ENCODE measurements around the gene ABCA12.

Gene ABCA12

GRCh38 chr2:214889301-214889700, 249.1 kb downstream of the ABCA12 start:
- no peak overlapping the region for H2BK120ac ChIP-seq (ENCODE audit: insufficient read depth, low read length, poor library complexity)
- no peak overlapping the region for H3K4ac ChIP-seq (ENCODE audit: low read depth, low read length)
- peak; percentile 26 to 74 for DNase-seq
- H3K23ac ChIP-seq (ENCODE audit: low read length) = no peak overlapping the region
- H2AFZ ChIP-seq (ENCODE audit: insufficient read depth, low read length, poor library complexity) = no peak overlapping the region
- H2BK12ac ChIP-seq (ENCODE audit: low read length) = no peak overlapping the region
- no peak overlapping the region for H4K8ac ChIP-seq (ENCODE audit: low read depth, low read length)
- no peak overlapping the region for H2BK5ac ChIP-seq (ENCODE audit: low read depth, low read length, poor library complexity)
- H3K27me3 ChIP-seq (ENCODE audit: insufficient read depth, low read length) = no peaks in the 10 kb centered on the region
- no peak overlapping the region for H4K91ac ChIP-seq (ENCODE audit: low read depth, low read length)
- no peaks in the 10 kb centered on the region for H3K36me3 ChIP-seq (ENCODE audit: control insufficient read depth in 1 of 2, insufficient read depth in 2 of 2, low read length in 2 of 2)
- no peak overlapping the region for H3K4me3 ChIP-seq (ENCODE audit: low read depth, low read length)
- H3K9ac ChIP-seq (ENCODE audit: low read length) = no peak overlapping the region
- no peaks in the 10 kb centered on the region for H3K4me1 ChIP-seq (ENCODE audit: control insufficient read depth in 1 of 2, insufficient read depth in 2 of 2, low read length in 2 of 2)
- H3K18ac ChIP-seq (ENCODE audit: low read length) = no peak overlapping the region
- H3K27ac ChIP-seq (ENCODE audit: low read depth, low read length) = no peak overlapping the region
- no peaks in the 10 kb centered on the region for H3K9me3 ChIP-seq (ENCODE audit: insufficient read depth, low read depth, low read length)
- H3K79me2 ChIP-seq (ENCODE audit: control insufficient read depth, insufficient read depth, low read length, poor library complexity) = no peaks in the 10 kb centered on the region
- no peak overlapping the region for H3K4me2 ChIP-seq (ENCODE audit: low read length)
- no peak overlapping the region for H3K14ac ChIP-seq (ENCODE audit: low read length)
- WGBS (ENCODE audit: extremely low coverage, insufficient coverage, insufficient read length) = no CpG with 5 or more reads among the region's 2 CpGs
- no peaks in the 10 kb centered on the region for H3K79me1 ChIP-seq (ENCODE audit: low read length)
- H2AK5ac ChIP-seq (ENCODE audit: low read length) = no peak overlapping the region
- H4K12ac ChIP-seq (ENCODE audit: low read depth, low read length) = no peak overlapping the region

- Histone ChIP-seq H2AFZ (ENCODE audit: insufficient read depth, low read length, poor library complexity) (no peak overlapping the region), H2BK12ac (ENCODE audit: low read length) (no peak overlapping the region), H3K79me2 (ENCODE audit: control insufficient read depth, insufficient read depth, low read length, poor library complexity) (no peaks in the 10 kb centered on the region), H3K79me1 (ENCODE audit: low read length) (no peaks in the 10 kb centered on the region), H3K18ac (ENCODE audit: low read length) (no peak overlapping the region), H3K23ac (ENCODE audit: low read length) (no peak overlapping the region), H3K4me1 (ENCODE audit: control insufficient read depth in 1 of 2, insufficient read depth in 2 of 2, low read length in 2 of 2) (no peaks in the 10 kb centered on the region), H3K4me3 (ENCODE audit: low read depth, low read length) (no peak overlapping the region), H3K9me3 (ENCODE audit: insufficient read depth, low read depth, low read length) (no peaks in the 10 kb centered on the region), H3K36me3 (ENCODE audit: control insufficient read depth in 1 of 2, insufficient read depth in 2 of 2, low read length in 2 of 2) (no peaks in the 10 kb centered on the region), H3K4ac (ENCODE audit: low read depth, low read length) (no peak overlapping the region), H3K14ac (ENCODE audit: low read length) (no peak overlapping the region), H3K9ac (ENCODE audit: low read length) (no peak overlapping the region), H3K27ac (ENCODE audit: low read depth, low read length) (no peak overlapping the region), H4K91ac (ENCODE audit: low read depth, low read length) (no peak overlapping the region), H3K4me2 (ENCODE audit: low read length) (no peak overlapping the region), H4K8ac (ENCODE audit: low read depth, low read length) (no peak overlapping the region), H2BK5ac (ENCODE audit: low read depth, low read length, poor library complexity) (no peak overlapping the region), H2AK5ac (ENCODE audit: low read length) (no peak overlapping the region), H3K27me3 (ENCODE audit: insufficient read depth, low read length) (no peaks in the 10 kb centered on the region), H4K12ac (ENCODE audit: low read depth, low read length) (no peak overlapping the region), H2BK120ac (ENCODE audit: insufficient read depth, low read length, poor library complexity) (no peak overlapping the region)
- WGBS (ENCODE audit: extremely low coverage, insufficient coverage, insufficient read length) = no CpG with 5 or more reads among the region's 6 CpGs
- DNase-seq = no peak
Observed at GRCh38 chr2:214881647-214882202, 256.7 kb downstream of the ABCA12 start.

Measured in trophoblast cell (in vitro differentiated cells and primary cell).